IMR-90 (cell line): ENCODE results near the gene ALS2. TPM values are rescaled to one million over a fixed set of nuclear protein-coding genes. Genes with fewer than 3 reads are reported as not detected.
A peak's percentile ranks its signal among the peaks of the same experiment; 100 is the strongest.

Experiments used
- ATAC-seq: fragments of 200-7000 bp; cut with Tn5 transposase; 2 replicates; pipeline ENCODE4 v1.9.1; 2020; ENCODE audit warnings: low read depth, mild to moderate bottlenecking, moderate library complexity
- BruUV-seq: library from RNA; stranded (reverse); fragments of 400-500 nt; replicated peaks from 2 replicates; lab custom pipeline; 2021; lab: Mats Ljungman, UMichigan
- CTCF ChIA-PET: fragments of 300-600 bp; formaldehyde crosslinking; extraction: SDS; loops from one replicate; lab custom pipeline; 2021; ENCODE audit warnings: antibody characterized with exemption; lab: Yijun Ruan, JAX
- POLR2A ChIA-PET: fragments of 300-600 bp; sonication (Branson Sonifier 250); formaldehyde crosslinking; loops from one replicate; lab custom pipeline; 2022; ENCODE audit warnings: antibody characterized with exemption; ENCODE audit not compliant: unreplicated experiment; lab: Charles Lee
- DNase-seq: peaks from one replicate; pipeline ENCODE4 v3.0.0; 2013
- H2AFZ ChIP-seq: replicated peaks from 2 replicates; pipeline ENCODE3; 2013; ENCODE audit warnings: low read length, mild to moderate bottlenecking; ENCODE audit not compliant: poor library complexity
- H2AK5ac ChIP-seq: 2 replicates; pipeline ENCODE4 v1.6.1; 2013; ENCODE audit warnings: low read depth, low read length, inconsistent platforms
- H2AK9ac ChIP-seq: replicated peaks from 2 replicates; pipeline ENCODE3; 2013; ENCODE audit warnings: mild to moderate bottlenecking, low read depth, low read length, moderate library complexity; ENCODE audit not compliant: poor library complexity
- H2BK120ac ChIP-seq: 2 replicates; pipeline ENCODE4 v1.6.1; 2013; ENCODE audit warnings: low read depth, low read length, inconsistent platforms
- H2BK15ac ChIP-seq: 3 replicates; pipeline ENCODE4 v1.6.1; 2013; ENCODE audit warnings: low read depth, low read length, inconsistent platforms
- H2BK20ac ChIP-seq: 2 replicates; pipeline ENCODE4 v1.6.1; 2013; ENCODE audit warnings: low read depth, mild to moderate bottlenecking, inconsistent platforms, low read length, moderate library complexity
- H2BK5ac ChIP-seq: 2 replicates; pipeline ENCODE4 v1.6.1; 2013; ENCODE audit warnings: mild to moderate bottlenecking, low read depth, low read length, inconsistent platforms; ENCODE audit not compliant: poor library complexity, severe bottlenecking
- H3K14ac ChIP-seq: replicated peaks from 2 replicates; pipeline ENCODE4 v1.6.1; 2013; ENCODE audit warnings: low read depth, low read length, inconsistent platforms
- H3K18ac ChIP-seq: 2 replicates; pipeline ENCODE4 v1.6.1; 2013; ENCODE audit warnings: low read depth, low read length, control low read depth
- H3K23ac ChIP-seq: 2 replicates; pipeline ENCODE4 v1.6.1; 2013; ENCODE audit warnings: low read depth, low read length, inconsistent platforms
- H3K27ac ChIP-seq: 2 replicates; pipeline ENCODE4 v1.5.1; 2013; ENCODE audit warnings: mild to moderate bottlenecking, control low read depth, low read length; ENCODE audit not compliant: insufficient read depth
- H3K27me3 ChIP-seq: 2 replicates; pipeline ENCODE4 v1.6.1; 2013; ENCODE audit warnings: low read length; ENCODE audit not compliant: control insufficient read depth, insufficient read depth
- H3K36me3 ChIP-seq: 2 replicates; pipeline ENCODE4 v1.6.1; 2013; ENCODE audit warnings: low read length, mixed read lengths; ENCODE audit not compliant: control insufficient read depth, insufficient read depth
- H3K4ac ChIP-seq: 2 replicates; pipeline ENCODE4 v1.6.1; 2013; ENCODE audit warnings: low read depth, low read length, inconsistent platforms
- H3K4me1 ChIP-seq: 2 replicates; pipeline ENCODE4 v1.6.1; 2013; ENCODE audit warnings: low read length, mixed read lengths; ENCODE audit not compliant: control insufficient read depth, insufficient read depth
- H3K4me2 ChIP-seq: 2 replicates; pipeline ENCODE4 v1.6.1; 2013; ENCODE audit warnings: low read depth, mild to moderate bottlenecking, control low read depth, low read length, moderate library complexity
- H3K4me3 ChIP-seq: 2 replicates; pipeline ENCODE4 v1.5.1; 2013; ENCODE audit warnings: low read depth, mild to moderate bottlenecking, control low read depth, low read length, moderate library complexity; ENCODE audit not compliant: insufficient read depth
- H3K56ac ChIP-seq: 2 replicates; pipeline ENCODE4 v1.6.1; 2013; ENCODE audit warnings: low read length, inconsistent platforms; ENCODE audit not compliant: insufficient read depth; ENCODE audit errors: extremely low read depth
- H3K79me1 ChIP-seq, 2 experiments: 2 replicates each; pipeline ENCODE4 v1.6.1; 2013; ENCODE audit warnings: low read length in 2 of 2, inconsistent platforms in 1 of 2, low read depth in 1 of 2
- H3K9ac ChIP-seq: 2 replicates; pipeline ENCODE4 v1.6.1; 2013; ENCODE audit warnings: low read depth, low read length, control low read depth
- H3K9me1 ChIP-seq: 2 replicates; pipeline ENCODE4 v1.6.1; 2013; ENCODE audit warnings: low read length, inconsistent platforms; ENCODE audit not compliant: insufficient read depth
- H3K9me3 ChIP-seq: 2 replicates; pipeline ENCODE4 v1.6.1; 2013; ENCODE audit warnings: low read length; ENCODE audit not compliant: control insufficient read depth, insufficient read depth
- H4K20me1 ChIP-seq: 2 replicates; pipeline ENCODE4 v1.6.1; 2013; ENCODE audit warnings: low read length, inconsistent platforms; ENCODE audit not compliant: insufficient read depth
- H4K5ac ChIP-seq: 2 replicates; pipeline ENCODE4 v1.6.1; 2013; ENCODE audit warnings: mild to moderate bottlenecking, low read depth, low read length, control low read depth
- H4K8ac ChIP-seq, 2 experiments: 2 replicates each; pipeline ENCODE4 v1.6.1; 2013; ENCODE audit warnings: low read depth in 2 of 2, low read length in 2 of 2, control low read depth in 1 of 2, inconsistent platforms in 1 of 2
- H4K91ac ChIP-seq: 2 replicates; pipeline ENCODE4 v1.6.1; 2013; ENCODE audit warnings: low read depth, low read length, inconsistent platforms; ENCODE audit not compliant: insufficient read depth
- CHD1 ChIP-seq: IDR thresholded peaks from 2 replicates; pipeline ENCODE4 v1.6.1; 2012; ENCODE audit warnings: low read depth, low read length, improper control_type of control experiment
- CTCF ChIP-seq: conservative IDR thresholded peaks from 2 replicates; pipeline ENCODE4 v1.5.1; 2012; ENCODE audit warnings: mild to moderate bottlenecking, low read depth, low read length, improper control_type of control experiment
- RAD21 ChIP-seq: IDR thresholded peaks from 2 replicates; pipeline ENCODE4 v1.6.1; 2012; ENCODE audit warnings: low read length, improper control_type of control experiment
- RFX5 ChIP-seq: IDR thresholded peaks from 2 replicates; pipeline ENCODE4 v1.8.0; 2012; ENCODE audit warnings: low read depth, mild to moderate bottlenecking, low read length, moderate library complexity
- SMC3 ChIP-seq: fragments of 150-350 bp; IDR thresholded peaks from 2 replicates; pipeline ENCODE4 v1.6.1; 2016; ENCODE audit warnings: low read depth, mild to moderate bottlenecking, antibody characterized with exemption, low read length, moderate library complexity
- WGBS, 2 experiments: methylation state at CpG; one replicate each; pipeline versions ENCODE4 v1.1.5 to v1.1.7; 2013; ENCODE audit warnings: missing lambda C conversion rate in 2 of 2; ENCODE audit not compliant: insufficient read length in 1 of 2; ENCODE audit errors: extremely low coverage in 2 of 2; 5-methylcytosine and 5-hydroxymethylcytosine counted together
- dilution Hi-C: fragments of 300-500 bp; cut with HindIII; formaldehyde crosslinking; loops from one replicate; pipeline ENCODE4 v1.14.3; 2018; ENCODE audit warnings: low sequenced_read_pairs; ENCODE audit not compliant: unreplicated experiment
- in situ Hi-C: fragments of 300-500 bp; cut with MboI; formaldehyde crosslinking; loops from 3 replicates; pipeline ENCODE4 v1.14.3; 2019; ENCODE audit warnings: low sequenced_read_pairs, inconsistent platforms, mixed read lengths
- intact Hi-C: fragments of 100-400 bp; cut with micrococcal nuclease; formaldehyde crosslinking; loops from 2 replicates; pipeline ENCODE4 v1.10.0; 2022
- polyA plus RNA-seq, 3 experiments: library from polyadenylated mRNA; depleted of rRNA; stranded (reverse); fragments of >200 nt; gene quantifications; 2 replicates each; pipeline ENCODE4 v1.2.3, GENCODE V29; 2012; ENCODE audit warnings: low replicate concordance in 1 of 3
- total RNA-seq: library from RNA; depleted of rRNA; stranded (reverse); fragments of >200 nt; gene quantifications from 2 replicates; pipeline ENCODE4 v1.2.3, GENCODE V29; 2012

The ALS2 gene
- total and polyA plus RNA-seq, 2 of the 4 experiments (the other 2 are of a cell fraction), result 14.4 to 42.3 TPM

DNA sequence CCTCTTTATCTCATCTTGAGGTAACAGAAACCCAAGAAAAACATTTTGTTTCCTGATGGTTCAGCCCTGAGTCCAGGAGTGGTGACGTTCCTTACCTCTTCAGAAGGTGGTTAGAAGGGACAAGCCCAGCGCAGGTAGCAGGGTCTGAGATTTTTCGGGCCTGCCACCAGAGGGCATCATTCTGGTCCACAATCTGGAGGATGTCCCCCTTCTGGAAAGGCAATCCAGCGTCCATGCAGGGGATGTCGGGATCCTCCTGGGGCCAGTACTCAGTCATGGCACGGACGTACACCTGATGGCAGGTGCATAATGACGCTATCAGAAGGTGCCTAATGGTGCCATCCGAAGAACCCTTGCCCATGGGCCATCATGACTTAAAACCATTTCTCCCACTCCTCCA is 100.0 kb downstream of the ALS2 start:
- TF ChIP-seq CHD1 (no peak), RFX5 (no peak), CTCF (peak; percentile 34; the same call in 1 of the 2 replicates), RAD21 (peak; percentile 32; the same call in 1 of the 2 replicates), SMC3 (peak; percentile 30; the same call in 1 of the 2 replicates)
- no peak for ATAC-seq
- H3K9me1 ChIP-seq, result no peaks in the 10 kb centered on the region

More for the DNA sequence above, 100.0 kb downstream of the ALS2 start:
- DNase-seq, result no peak
- in situ Hi-C loops, result no loop called here
- Histone ChIP-seq H4K8ac (no peak overlapping the region), H3K4ac (no peak overlapping the region), H3K9me3 (no peaks in the 10 kb centered on the region), H3K14ac (no peak overlapping the region), H3K4me1 (no peaks in the 10 kb centered on the region), H2BK120ac (no peak overlapping the region), H4K5ac (no peak overlapping the region), H2AK9ac (no peak overlapping the region), H4K20me1 (no peaks in the 10 kb centered on the region), H2BK5ac (no peak overlapping the region), H2BK20ac (no peak overlapping the region), H3K9ac (no peak overlapping the region), H3K4me3 (no peak overlapping the region), H3K18ac (no peak overlapping the region), H3K56ac (no peak overlapping the region), H2BK15ac (no peak overlapping the region), H3K27me3 (no peaks in the 10 kb centered on the region), H3K27ac (no peak overlapping the region), H3K4me2 (no peak overlapping the region), H4K91ac (no peak overlapping the region), H3K79me1 (no peaks in the 10 kb centered on the region), H2AK5ac (no peak overlapping the region), H3K23ac (no peak overlapping the region), H3K36me3 (peaks cover 3% of the 10 kb centered on the region; the same call in 1 of the 2 replicates), H2AFZ (no peak overlapping the region)
- WGBS, 2 experiments, result 48% methylated on average over 5 of the region's 9 CpGs; no CpG with 5 or more reads in 1 of the 2 experiments
- POLR2A ChIA-PET, result no interaction called here
- dilution Hi-C loops, result no loop called here
- intact Hi-C loops, result no loop called here
- BruUV-seq, result no TSS peak
- CTCF ChIA-PET, result no interaction called here
